ENCODE measurements around the gene CARD11. TPM values are rescaled to one million over a fixed set of nuclear protein-coding genes. Genes with fewer than 3 reads are reported as not detected.

CARD11 gene
- under 0.01 TPM in 1 of 2 replicates, not detected in the other for total RNA-seq

- peak within 1 kb of the TSS; percentile 21 for H3K4me3 ChIP-seq (ENCODE audit: low read depth, low read length)
- TF ChIP-seq CTCF (IDR thresholded peaks at IDR 0.05; ENCODE audit: insufficient read depth, low read depth, low read length): no peak
- no peak for DNase-seq (ENCODE audit: low read depth)
Observed at GRCh38 chr7:3043544-3044371, at the start of gene CARD11. Gene CARD11 (minus strand): TSS chr7:3043867. CDS start chr7:2958506, 85,361 bp downstream.

GRCh38 chr7:3092468-3092867 is 48.8 kb upstream of the CARD11 start:
- TF ChIP-seq CTCF (IDR thresholded peaks at IDR 0.05; ENCODE audit: insufficient read depth, low read depth, low read length): no peak
- DNase-seq (ENCODE audit: low read depth): no peak
- H3K4me3 ChIP-seq (ENCODE audit: low read depth, low read length): no peak overlapping the region

DNA sequence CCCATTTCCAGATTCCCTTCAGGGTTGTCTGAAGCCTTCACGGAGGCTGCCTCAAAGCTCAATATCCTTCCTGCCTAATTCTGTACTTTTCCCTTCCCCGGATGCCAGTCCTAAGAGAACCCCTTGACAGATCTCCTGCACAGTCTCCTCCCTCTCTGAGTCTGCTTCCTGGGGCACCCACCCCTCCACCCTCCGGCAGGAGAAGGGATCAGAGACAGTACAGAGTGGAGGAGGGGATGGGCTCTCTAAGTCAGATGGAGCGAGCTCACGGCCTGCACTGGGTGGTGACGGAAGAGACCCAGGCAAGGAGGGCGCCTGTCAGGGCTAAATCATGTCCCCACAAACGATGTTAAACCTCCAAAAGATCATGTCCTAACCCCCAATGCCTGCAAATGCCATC is 48.0 kb upstream of the CARD11 start:
- no peak overlapping the region for H3K4me3 ChIP-seq (ENCODE audit: low read depth, low read length)
- TF ChIP-seq CTCF (IDR thresholded peaks at IDR 0.05; ENCODE audit: insufficient read depth, low read depth, low read length): no peak
- DNase-seq (ENCODE audit: low read depth): no peak

- peak; percentile 41 for TF ChIP-seq CTCF (IDR thresholded peaks at IDR 0.05; ENCODE audit: insufficient read depth, low read depth, low read length)
- no peak overlapping the region for H3K4me3 ChIP-seq (ENCODE audit: low read depth, low read length)
- no peak for DNase-seq (ENCODE audit: low read depth)
Observed at GRCh38 chr7:3089493-3089892, 45.8 kb upstream of the CARD11 start.

DNA sequence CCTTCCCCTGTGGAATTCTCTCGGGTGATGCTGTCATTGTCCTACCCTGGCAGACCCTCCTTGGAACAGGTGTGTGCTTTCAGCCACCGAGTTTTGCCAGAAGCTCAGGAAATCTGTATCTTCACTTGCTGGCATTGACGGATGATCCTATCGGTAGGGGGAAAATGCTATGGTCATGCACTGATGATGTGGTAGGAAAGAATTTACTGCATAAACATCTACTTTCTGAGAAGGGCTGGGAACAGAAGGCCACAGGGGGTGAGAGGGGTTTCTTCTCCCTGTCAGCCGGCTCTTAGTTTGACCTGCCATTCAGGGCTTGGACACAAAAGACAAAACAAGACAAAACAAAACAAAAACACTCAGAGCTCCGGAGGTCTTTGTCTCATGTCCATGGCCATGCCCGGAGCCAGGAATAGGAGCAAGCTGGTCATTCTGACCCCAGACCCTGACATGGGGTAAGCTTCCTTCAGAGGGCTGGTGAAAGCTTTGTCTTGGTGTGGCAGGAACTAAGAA is 43.6 kb upstream of the CARD11 start:
- peak; percentile 43 for DNase-seq (ENCODE audit: low read depth)
- no peak overlapping the region for H3K4me3 ChIP-seq (ENCODE audit: low read depth, low read length)
- no peak for TF ChIP-seq CTCF (IDR thresholded peaks at IDR 0.05; ENCODE audit: insufficient read depth, low read depth, low read length)

DNA sequence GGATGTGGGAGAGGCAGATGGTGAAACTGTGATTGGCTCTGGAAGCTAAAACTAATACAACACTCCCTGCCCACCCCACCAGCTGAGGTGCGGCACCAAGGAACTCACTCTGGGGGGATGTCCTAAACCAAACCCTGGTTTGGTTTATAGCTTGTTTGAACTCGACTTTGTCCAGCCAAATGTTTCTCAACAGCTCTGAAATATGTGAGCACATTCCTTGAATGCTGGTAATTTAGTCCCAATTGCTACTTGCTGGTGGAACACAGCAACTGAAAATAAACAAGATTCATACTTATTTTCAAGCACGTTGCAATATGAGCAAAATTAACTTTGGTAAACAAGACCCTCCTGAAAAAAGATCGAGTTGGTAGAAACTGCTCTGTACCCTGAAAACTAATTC is 39.7 kb upstream of the CARD11 start:
- no peak for DNase-seq (ENCODE audit: low read depth)
- no peak overlapping the region for H3K4me3 ChIP-seq (ENCODE audit: low read depth, low read length)
- TF ChIP-seq CTCF (IDR thresholded peaks at IDR 0.05; ENCODE audit: insufficient read depth, low read depth, low read length): no peak
